Measurements from ENCODE around the gene PLCXD1.
A peak's percentile ranks its signal among the peaks of the same experiment; 100 is the strongest.

PLCXD1 gene

DNA sequence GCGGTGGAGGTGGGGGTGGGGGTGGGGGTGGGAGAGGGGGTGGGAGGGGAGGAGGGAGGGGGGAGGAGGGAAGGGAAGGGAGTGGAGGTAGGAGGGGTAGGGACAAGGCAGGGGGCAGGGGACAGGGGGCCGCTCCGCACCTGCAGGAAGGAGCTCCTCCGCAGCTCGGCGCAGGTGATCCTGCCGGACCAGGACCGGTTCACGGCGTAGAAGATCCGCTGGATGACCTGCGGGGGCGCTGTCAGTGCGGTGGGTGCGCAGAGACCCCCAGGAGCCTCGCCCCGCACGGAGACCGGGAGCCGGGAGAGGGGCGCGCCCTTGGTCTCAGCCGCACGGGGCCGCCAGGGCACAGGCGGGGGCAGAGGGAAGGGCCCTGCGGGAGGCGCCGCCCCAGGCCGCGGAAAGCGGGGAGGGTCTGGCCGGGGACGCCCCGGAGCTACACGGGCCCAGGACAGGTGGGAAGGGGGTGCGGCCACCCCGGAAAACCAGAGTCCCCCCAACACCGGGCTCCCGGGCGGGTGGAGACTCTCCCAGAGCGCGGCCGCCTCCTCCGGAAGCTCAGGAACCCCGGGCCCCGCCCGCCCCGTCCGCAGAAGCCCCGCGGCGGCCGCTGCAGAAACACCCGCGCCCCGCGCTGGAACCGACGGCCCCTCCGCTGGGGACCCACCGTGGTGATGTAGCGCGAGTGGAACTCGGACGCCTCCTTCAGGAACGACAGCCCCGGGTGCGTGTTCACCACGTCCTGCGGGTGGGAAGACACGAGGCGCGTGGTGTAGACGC, 65.0 kb downstream of the PLCXD1 start:
- Histone ChIP-seq H3K4ac (ENCODE audit: low read depth, low read length) (no peak overlapping the region), H3K36me3 (ENCODE audit: control insufficient read depth in 1 of 2, insufficient read depth in 2 of 2, low read length in 2 of 2) (peaks cover 28 to 48% of the 10 kb centered on the region in 2 experiments), H2AK5ac (ENCODE audit: low read length) (no peak overlapping the region), H3K4me2 (ENCODE audit: low read length) (no peak overlapping the region), H4K91ac (ENCODE audit: low read depth, low read length) (no peak overlapping the region), H3K18ac (ENCODE audit: low read length) (no peak overlapping the region), H3K14ac (ENCODE audit: low read length) (no peak overlapping the region), H4K8ac (ENCODE audit: low read depth, low read length) (no peak overlapping the region), H3K79me1 (ENCODE audit: low read length) (peaks cover 2% of the 10 kb centered on the region), H3K23ac (ENCODE audit: low read length) (no peak overlapping the region), H3K9me3 (ENCODE audit: insufficient read depth, low read depth, low read length) (peaks cover 7% of the 10 kb centered on the region), H3K4me3 (ENCODE audit: low read depth, low read length) (peak overlapping the region; percentile 15), H3K4me1 (ENCODE audit: control insufficient read depth in 1 of 2, insufficient read depth in 2 of 2, low read length in 2 of 2) (peaks cover 4 to 7% of the 10 kb centered on the region in 2 experiments), H4K12ac (ENCODE audit: low read depth, low read length) (no peak overlapping the region), H3K27ac (ENCODE audit: low read depth, low read length) (no peak overlapping the region), H3K9ac (ENCODE audit: low read length) (no peak overlapping the region), H3K27me3 (ENCODE audit: insufficient read depth, low read length) (no peaks in the 10 kb centered on the region), H2AFZ (ENCODE audit: insufficient read depth, low read length, poor library complexity) (no peak overlapping the region), H3K79me2 (ENCODE audit: control insufficient read depth, insufficient read depth, low read length, poor library complexity) (peaks cover 2% of the 10 kb centered on the region), H2BK12ac (ENCODE audit: low read length) (no peak overlapping the region), H2BK120ac (ENCODE audit: insufficient read depth, low read length, poor library complexity) (no peak overlapping the region), H2BK5ac (ENCODE audit: low read depth, low read length, poor library complexity) (no peak overlapping the region)
- WGBS (ENCODE audit: extremely low coverage, insufficient coverage, insufficient read length), result no CpG with 5 or more reads among the region's 75 CpGs
- DNase-seq, result no peak

DNA sequence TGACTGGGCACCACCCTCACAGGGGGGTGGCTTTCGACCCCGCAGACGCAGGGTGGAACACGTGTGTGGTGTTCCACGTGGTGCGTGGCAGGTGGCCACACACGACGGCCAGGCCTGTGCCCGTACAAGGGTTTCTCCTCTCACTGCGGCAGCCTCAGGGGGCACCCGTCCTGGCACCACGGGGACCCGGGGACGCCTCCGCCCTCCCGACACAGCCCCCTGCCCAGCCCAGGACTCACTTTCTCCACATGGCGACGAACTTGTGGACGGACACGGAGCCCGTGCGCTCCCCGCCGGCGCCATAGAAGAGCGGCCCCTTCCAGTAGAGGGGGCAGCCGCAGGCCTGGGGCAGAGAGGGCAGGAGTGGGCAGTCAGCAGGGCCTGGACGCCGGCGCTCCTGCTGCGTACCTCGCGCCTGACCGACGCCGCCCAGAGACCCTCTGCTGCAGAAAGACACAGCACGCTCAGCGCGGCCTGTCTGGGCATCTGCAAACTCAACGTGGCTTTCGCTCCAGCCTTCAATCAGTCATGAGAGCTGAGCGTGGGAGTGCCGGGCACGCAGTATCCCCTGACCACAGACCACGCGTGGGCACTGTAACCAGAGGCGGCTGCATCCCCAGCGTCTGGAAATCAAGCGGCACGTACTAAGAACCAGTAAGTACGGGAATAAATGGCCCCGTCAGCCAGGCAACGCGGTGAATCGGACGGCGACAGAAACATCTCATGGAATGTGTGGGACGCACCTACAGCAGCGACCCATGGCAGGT, 66.4 kb downstream of the PLCXD1 start:
- Histone ChIP-seq H3K27ac (ENCODE audit: low read depth, low read length) (no peak overlapping the region), H3K4me3 (ENCODE audit: low read depth, low read length) (no peak overlapping the region), H3K4me2 (ENCODE audit: low read length) (no peak overlapping the region), H3K14ac (ENCODE audit: low read length) (no peak overlapping the region), H3K4ac (ENCODE audit: low read depth, low read length) (no peak overlapping the region), H3K9ac (ENCODE audit: low read length) (no peak overlapping the region), H2BK12ac (ENCODE audit: low read length) (no peak overlapping the region), H2AK5ac (ENCODE audit: low read length) (no peak overlapping the region), H2BK5ac (ENCODE audit: low read depth, low read length, poor library complexity) (no peak overlapping the region), H4K12ac (ENCODE audit: low read depth, low read length) (no peak overlapping the region), H4K91ac (ENCODE audit: low read depth, low read length) (no peak overlapping the region), H3K79me1 (ENCODE audit: low read length) (peaks cover 2% of the 10 kb centered on the region), H3K27me3 (ENCODE audit: insufficient read depth, low read length) (no peaks in the 10 kb centered on the region), H4K8ac (ENCODE audit: low read depth, low read length) (no peak overlapping the region), H2AFZ (ENCODE audit: insufficient read depth, low read length, poor library complexity) (no peak overlapping the region), H3K18ac (ENCODE audit: low read length) (no peak overlapping the region), H3K79me2 (ENCODE audit: control insufficient read depth, insufficient read depth, low read length, poor library complexity) (peaks cover 2% of the 10 kb centered on the region), H3K4me1 (ENCODE audit: control insufficient read depth in 1 of 2, insufficient read depth in 2 of 2, low read length in 2 of 2) (peaks cover 4 to 7% of the 10 kb centered on the region in 2 experiments), H3K36me3 (ENCODE audit: control insufficient read depth in 1 of 2, insufficient read depth in 2 of 2, low read length in 2 of 2) (peaks cover 29 to 43% of the 10 kb centered on the region in 2 experiments), H3K23ac (ENCODE audit: low read length) (no peak overlapping the region), H2BK120ac (ENCODE audit: insufficient read depth, low read length, poor library complexity) (no peak overlapping the region), H3K9me3 (ENCODE audit: insufficient read depth, low read depth, low read length) (peaks cover 5% of the 10 kb centered on the region)
- no peak for DNase-seq
- no CpG with 5 or more reads among the region's 59 CpGs for WGBS (ENCODE audit: extremely low coverage, insufficient coverage, insufficient read length)

DNA sequence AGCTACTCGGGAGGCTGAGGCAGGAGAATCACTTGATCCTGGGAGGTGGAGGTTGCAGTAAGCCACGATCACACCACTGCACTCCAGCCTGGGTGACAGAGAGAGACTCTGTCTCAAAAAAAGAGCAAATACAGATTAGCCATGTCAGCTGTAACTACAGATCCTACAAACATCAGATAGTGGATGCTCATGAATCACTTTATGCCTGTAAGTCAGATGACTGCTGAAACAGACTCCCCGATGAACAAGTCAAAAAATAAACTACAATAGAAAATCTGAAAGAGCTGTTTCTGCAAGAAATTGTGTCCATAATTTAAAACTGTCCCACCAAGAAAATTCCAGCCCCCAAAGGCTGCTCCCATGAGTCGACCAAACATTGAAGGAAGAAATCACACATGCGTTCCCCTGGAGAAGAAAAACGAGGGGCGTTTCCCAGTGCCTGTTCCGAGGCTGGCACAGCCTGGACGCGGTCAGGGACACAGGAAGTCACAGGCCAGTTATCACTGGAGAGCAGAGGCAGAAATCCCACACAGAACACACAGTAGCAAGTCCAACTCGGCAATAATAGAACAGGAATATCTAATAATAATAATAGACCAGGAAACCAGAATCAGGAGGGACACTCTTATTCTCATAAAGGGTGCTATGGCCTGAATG, 67.4 kb downstream of the PLCXD1 start:
- H3K9ac ChIP-seq (ENCODE audit: low read length), result no peak overlapping the region
- WGBS (ENCODE audit: extremely low coverage, insufficient coverage, insufficient read length), result no CpG with 5 or more reads among the region's 11 CpGs

DNA sequence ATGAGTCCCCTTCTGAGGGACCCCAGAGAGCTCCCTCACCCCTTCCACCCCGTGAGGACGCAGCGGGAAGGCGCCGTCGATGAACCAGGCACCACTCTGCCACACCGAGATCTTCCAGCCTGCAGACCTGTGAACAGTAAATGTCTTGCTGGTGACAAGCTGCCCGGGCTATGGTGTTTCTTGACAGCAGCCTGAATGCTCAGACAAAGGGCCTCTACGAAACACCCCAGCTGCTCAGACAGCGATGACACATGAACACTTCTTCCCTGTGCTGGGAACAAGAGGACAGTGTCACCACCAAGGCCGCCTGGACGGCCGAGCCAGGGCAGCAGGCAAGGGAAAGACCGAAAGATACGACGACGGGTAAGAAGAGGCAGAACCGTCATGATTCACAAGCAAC, 68.0 kb downstream of the PLCXD1 start:
- no peak overlapping the region for H3K14ac ChIP-seq (ENCODE audit: low read length)
- WGBS (ENCODE audit: extremely low coverage, insufficient coverage, insufficient read length), result no CpG with 5 or more reads among the region's 18 CpGs
- H2BK120ac ChIP-seq (ENCODE audit: insufficient read depth, low read length, poor library complexity), result no peak overlapping the region
- peaks cover 4 to 7% of the 10 kb centered on the region in 2 experiments for H3K4me1 ChIP-seq (ENCODE audit: control insufficient read depth in 1 of 2, insufficient read depth in 2 of 2, low read length in 2 of 2)
- no peak overlapping the region for H3K4me2 ChIP-seq (ENCODE audit: low read length)
- H4K91ac ChIP-seq (ENCODE audit: low read depth, low read length), result no peak overlapping the region
- H2BK5ac ChIP-seq (ENCODE audit: low read depth, low read length, poor library complexity), result no peak overlapping the region
- peak overlapping the region; percentile 28 for H4K12ac ChIP-seq (ENCODE audit: low read depth, low read length)
- H3K9ac ChIP-seq (ENCODE audit: low read length), result no peak overlapping the region
- no peak overlapping the region for H3K27ac ChIP-seq (ENCODE audit: low read depth, low read length)
- no peak overlapping the region for H3K4me3 ChIP-seq (ENCODE audit: low read depth, low read length)
- H2AFZ ChIP-seq (ENCODE audit: insufficient read depth, low read length, poor library complexity), result no peak overlapping the region
- no peaks in the 10 kb centered on the region for H3K27me3 ChIP-seq (ENCODE audit: insufficient read depth, low read length)
- H3K79me2 ChIP-seq (ENCODE audit: control insufficient read depth, insufficient read depth, low read length, poor library complexity), result peaks cover 2% of the 10 kb centered on the region
- H3K18ac ChIP-seq (ENCODE audit: low read length), result peak overlapping the region; percentile 49
- H3K36me3 ChIP-seq (ENCODE audit: control insufficient read depth in 1 of 2, insufficient read depth in 2 of 2, low read length in 2 of 2), result peaks cover 31 to 40% of the 10 kb centered on the region in 2 experiments
- H2AK5ac ChIP-seq (ENCODE audit: low read length), result no peak overlapping the region
- no peak for DNase-seq
- peak overlapping the region; percentile 17 for H3K4ac ChIP-seq (ENCODE audit: low read depth, low read length)
- H4K8ac ChIP-seq (ENCODE audit: low read depth, low read length), result no peak overlapping the region
- H2BK12ac ChIP-seq (ENCODE audit: low read length), result no peak overlapping the region
- peaks cover 2% of the 10 kb centered on the region for H3K79me1 ChIP-seq (ENCODE audit: low read length)
- peaks cover 5% of the 10 kb centered on the region for H3K9me3 ChIP-seq (ENCODE audit: insufficient read depth, low read depth, low read length)
- H3K23ac ChIP-seq (ENCODE audit: low read length), result no peak overlapping the region

More for the DNA sequence above, 67.4 kb downstream of the PLCXD1 start:
- Histone ChIP-seq H3K23ac (ENCODE audit: low read length) (no peak overlapping the region), H3K4me2 (ENCODE audit: low read length) (no peak overlapping the region), H2AFZ (ENCODE audit: insufficient read depth, low read length, poor library complexity) (no peak overlapping the region), H3K4me1 (ENCODE audit: control insufficient read depth in 1 of 2, insufficient read depth in 2 of 2, low read length in 2 of 2) (peaks cover 4 to 7% of the 10 kb centered on the region in 2 experiments), H4K12ac (ENCODE audit: low read depth, low read length) (no peak overlapping the region), H3K79me2 (ENCODE audit: control insufficient read depth, insufficient read depth, low read length, poor library complexity) (peaks cover 2% of the 10 kb centered on the region), H3K36me3 (ENCODE audit: control insufficient read depth in 1 of 2, insufficient read depth in 2 of 2, low read length in 2 of 2) (peaks cover 32 to 45% of the 10 kb centered on the region in 2 experiments), H2BK120ac (ENCODE audit: insufficient read depth, low read length, poor library complexity) (no peak overlapping the region), H2BK12ac (ENCODE audit: low read length) (no peak overlapping the region), H3K4me3 (ENCODE audit: low read depth, low read length) (no peak overlapping the region), H3K27me3 (ENCODE audit: insufficient read depth, low read length) (no peaks in the 10 kb centered on the region), H2BK5ac (ENCODE audit: low read depth, low read length, poor library complexity) (no peak overlapping the region), H3K14ac (ENCODE audit: low read length) (no peak overlapping the region), H4K8ac (ENCODE audit: low read depth, low read length) (no peak overlapping the region), H3K9me3 (ENCODE audit: insufficient read depth, low read depth, low read length) (peaks cover 5% of the 10 kb centered on the region), H3K4ac (ENCODE audit: low read depth, low read length) (peak overlapping the region; percentile 17), H3K18ac (ENCODE audit: low read length) (peak overlapping the region; percentile 49), H4K91ac (ENCODE audit: low read depth, low read length) (no peak overlapping the region), H2AK5ac (ENCODE audit: low read length) (no peak overlapping the region), H3K27ac (ENCODE audit: low read depth, low read length) (no peak overlapping the region), H3K79me1 (ENCODE audit: low read length) (peaks cover 2% of the 10 kb centered on the region)
- DNase-seq, result no peak
